HepG2 (cell line): Measurements from ENCODE around the gene UBR3. TPM values are rescaled to one million over a fixed set of nuclear protein-coding genes. Genes with fewer than 3 reads are reported as not detected.

Source experiments
- ATAC-seq: fragments of 200-7000 bp; cut with Tn5 transposase; 3 replicates; pipeline ENCODE4 v1.9.1; 2020; ENCODE audit warnings: mild to moderate bottlenecking, moderate library complexity
- BruUV-seq: library from RNA; stranded (reverse); fragments of 400-500 nt; replicated peaks from 2 replicates; lab custom pipeline; 2021; lab: Mats Ljungman, UMichigan
- CTCF ChIA-PET: fragments of 300-600 bp; formaldehyde crosslinking; extraction: SDS; loops from one replicate; lab custom pipeline; 2021; ENCODE audit warnings: low total read pairs, inconsistent platforms, low intra/inter-chr PET ratio; lab: Yijun Ruan, JAX
- POLR2A ChIA-PET: fragments of 350-600 bp; sonication (Branson Sonifier 250); formaldehyde crosslinking; loops from one replicate; lab custom pipeline; 2020; ENCODE audit warnings: antibody characterized with exemption, inconsistent platforms; lab: Yijun Ruan, JAX
- DNase-seq: peaks from one replicate; pipeline ENCODE4 v3.0.0-alpha.2; 2015; ENCODE audit warnings: low spot score
- FAIRE-seq: peaks from 3 replicates; lab custom pipeline; 2011; peaks lifted over from hg19 to GRCh38; lab: Jason Lieb, UNC
- H2AFZ ChIP-seq: one replicate; pipeline ENCODE4 v1.6.1; 2011; ENCODE audit warnings: low read length, inconsistent platforms
- H3K27ac ChIP-seq: fragments of 300-600 bp; 3 replicates; pipeline ENCODE4 v1.8.0; 2011; ENCODE audit warnings: mixed run types, mild to moderate bottlenecking, mixed read lengths, low read length, inconsistent platforms; ENCODE audit not compliant: insufficient read depth; ENCODE audit errors: extremely low read length
- H3K27me3 ChIP-seq, 2 experiments: fragments of 200-600 bp in 1 of 2; 2 replicates in 1 of 2; 3 replicates in 1 of 2; pipeline versions ENCODE4 v1.6.0 to v1.8.0; 2011; ENCODE audit warnings: low read length in 2 of 2, mild to moderate bottlenecking in 2 of 2, moderate library complexity in 2 of 2, inconsistent platforms in 1 of 2; ENCODE audit not compliant: insufficient read depth in 2 of 2, control insufficient read depth in 1 of 2
- H3K36me3 ChIP-seq, 2 experiments: fragments of 200-600 bp in 1 of 2; replicated peaks in 1 of 2; 2 replicates in 1 of 2; 3 replicates in 1 of 2; pipeline versions ENCODE4 v1.5.1 to v1.8.0; 2011; ENCODE audit warnings: low read length in 2 of 2, inconsistent platforms in 1 of 2; ENCODE audit not compliant: insufficient read depth in 2 of 2, control insufficient read depth in 1 of 2
- H3K4me1 ChIP-seq: 2 replicates; pipeline ENCODE4 v1.5.1; 2012; ENCODE audit warnings: low read length, inconsistent platforms; ENCODE audit not compliant: insufficient read depth
- H3K4me2 ChIP-seq: 2 replicates; pipeline ENCODE4 v1.6.0; 2011; ENCODE audit warnings: low read depth, low read length, inconsistent platforms
- H3K4me3 ChIP-seq, 3 experiments: fragments of 200-600 bp in 1 of 3; sonication (generic), shearing (Covaris generic) in 1 of 3; replicated peaks in 1 of 3; 2 replicates each; pipeline ENCODE4 v1.5.1; 2011 to 2016; ENCODE audit warnings: low read length in 3 of 3, inconsistent platforms in 2 of 3, low read depth in 2 of 3, mild to moderate bottlenecking in 2 of 3, control low read depth in 1 of 3, mixed read lengths in 1 of 3; ENCODE audit not compliant: insufficient read depth in 1 of 3
- H3K79me2 ChIP-seq: one replicate; pipeline ENCODE4 v1.6.1; 2011; ENCODE audit warnings: low read length, inconsistent platforms; ENCODE audit not compliant: insufficient read depth
- H3K9ac ChIP-seq: 2 replicates; pipeline ENCODE4 v1.6.0; 2011; ENCODE audit warnings: mild to moderate bottlenecking, low read depth, low read length, inconsistent platforms; ENCODE audit not compliant: insufficient read depth
- H3K9me3 ChIP-seq: 2 replicates; pipeline ENCODE4 v1.5.1; 2012; ENCODE audit warnings: mild to moderate bottlenecking, low read length
- H4K20me1 ChIP-seq: 2 replicates; pipeline ENCODE4 v1.6.0; 2011; ENCODE audit warnings: inconsistent platforms, mild to moderate bottlenecking, low read length, moderate library complexity; ENCODE audit not compliant: insufficient read depth
- ATM ChIP-seq: fragments of 450-650 bp; IDR thresholded peaks from 2 replicates; pipeline ENCODE4 v1.7.1; 2017; ENCODE audit warnings: mild to moderate bottlenecking, borderline replicate concordance
- MTF2 ChIP-seq: sonication (generic); formaldehyde crosslinking; IDR thresholded peaks from 2 replicates; pipeline ENCODE4 v1.5.0; 2020; ENCODE audit warnings: missing genetic modification reagents, borderline replicate concordance
- NCOA2 ChIP-seq: sonication (generic); formaldehyde crosslinking; IDR thresholded peaks from 2 replicates; pipeline ENCODE4 v1.8.0; 2022; ENCODE audit warnings: inconsistent platforms
- PAF1 ChIP-seq: IDR thresholded peaks from 2 replicates; pipeline ENCODE4 v1.6.1; 2016; ENCODE audit warnings: missing genetic modification reagents, missing compliant biosample characterization
- RBM22 ChIP-seq: fragments of 200-400 bp; formaldehyde crosslinking; optimal IDR thresholded peaks from 2 replicates; pipeline ENCODE3; 2017; ENCODE audit warnings: mild to moderate bottlenecking, low read length, moderate library complexity
- SNAPC5 ChIP-seq: sonication (generic); formaldehyde crosslinking; IDR thresholded peaks from 2 replicates; pipeline ENCODE4 v1.8.1; 2023; ENCODE audit warnings: mild to moderate bottlenecking, missing genetic modification reagents, borderline replicate concordance
- TBL1XR1 ChIP-seq: fragments of 150-350 bp; IDR thresholded peaks from 2 replicates; pipeline ENCODE4 v1.6.1; 2014; ENCODE audit warnings: borderline replicate concordance, low read length; ENCODE audit not compliant: partially characterized antibody
- ZFP41 ChIP-seq: sonication (generic); formaldehyde crosslinking; IDR thresholded peaks from 2 replicates; pipeline ENCODE4 v1.4.0; 2020; ENCODE audit warnings: mild to moderate bottlenecking, missing genetic modification reagents, borderline replicate concordance
- ZNF484 ChIP-seq: sonication (generic); formaldehyde crosslinking; IDR thresholded peaks from 2 replicates; pipeline ENCODE4 v1.5.1; 2020; ENCODE audit warnings: mild to moderate bottlenecking, low read depth, missing genetic modification reagents, borderline replicate concordance
- ZNF672 ChIP-seq: sonication (generic); formaldehyde crosslinking; IDR thresholded peaks from 2 replicates; pipeline ENCODE4 v1.8.1; 2022; ENCODE audit warnings: missing genetic modification reagents
- WGBS: methylation state at CpG from one replicate; pipeline ENCODE4 v1.1.6; 2017; ENCODE audit warnings: low lambda C conversion rate; 5-methylcytosine and 5-hydroxymethylcytosine counted together
- in situ Hi-C: cut with HindIII; loops from 2 replicates; pipeline ENCODE4 v1.10.0; 2017; ENCODE audit warnings: low pct_unique_long_range_greater_than_20kb; ENCODE audit not compliant: extremely low pct_ligation_motif_present
- intact Hi-C: fragments of 100-400 bp; cut with micrococcal nuclease; formaldehyde crosslinking; loops from one replicate; pipeline ENCODE4 v1.10.0; 2022; ENCODE audit not compliant: unreplicated experiment
- polyA plus RNA-seq, 8 experiments: library from polyadenylated mRNA; depleted of rRNA in 3 of 8; stranded (reverse) in 7 of 8; unstranded in 1 of 8; fragments of >200 nt; fragmentation: Illumina TruSeq in 4 of 8; extraction: Trizol in 4 of 8; gene quantifications; 2 replicates each; pipeline versions ENCODE4 v1.2.1 to v1.2.3, GENCODE V29; 2011 to 2016; ENCODE audit warnings: low read depth in 4 of 8, missing spikeins in 1 of 8, mixed read lengths in 1 of 8; ENCODE audit not compliant: insufficient read depth in 1 of 8
- total RNA-seq, 5 experiments: library from RNA; depleted of rRNA; stranded (reverse); fragments of >200 nt; fragmentation: Illumina TruSeq; extraction: Trizol; gene quantifications; 2 replicates each; pipeline ENCODE4 v1.2.3, GENCODE V29; 2016; ENCODE audit warnings: low read depth in 1 of 5

The UBR3 gene
- total and polyA plus RNA-seq, 2 of the 13 experiments (the other 11 are each of a cell fraction or from before 2014, with no cell fraction given) = 15.1 to 28.0 TPM

GRCh38 chr2:170038734-170039133 lies 211.5 kb downstream of the UBR3 start:
- Histone ChIP-seq H3K4me2 (no peak overlapping the region), H3K4me3 (no peak overlapping the region), H3K4me1 (no peaks in the 10 kb centered on the region), H3K27ac (no peak overlapping the region), H3K79me2 (no peaks in the 10 kb centered on the region), H2AFZ (no peak overlapping the region), H3K36me3 (peaks cover 0 to 7% of the 10 kb centered on the region in 2 experiments; a peak in 2 of 5 replicates), H3K9me3 (no peaks in the 10 kb centered on the region), H3K9ac (no peak overlapping the region), H4K20me1 (no peaks in the 10 kb centered on the region), H3K27me3 (no peaks in the 10 kb centered on the region)
- FAIRE-seq (no peak), ATAC-seq (no peak), DNase-seq (no peak)
- CTCF ChIA-PET = no interaction called here
- in situ Hi-C loops (no loop called here), intact Hi-C loops (no loop called here)
- TF ChIP-seq NCOA2 (CRISPR knock-in tag) = no peak
- TF ChIP-seq ZFP41 (CRISPR knock-in tag) = no peak
- no peak for TF ChIP-seq RBM22
- TF ChIP-seq TBL1XR1 = no peak
- TF ChIP-seq ATM = no peak
- TF ChIP-seq MTF2 (CRISPR knock-in tag) = no peak
- TF ChIP-seq ZNF484 (CRISPR knock-in tag) = no peak
- TF ChIP-seq ZNF672 = no peak
- TF ChIP-seq SNAPC5 (CRISPR knock-in tag) = no peak
- no peak for TF ChIP-seq PAF1
- WGBS = 99% methylated on average over 4 of the region's 4 CpGs
- POLR2A ChIA-PET = no interaction called here
- BruUV-seq = no TSS peak
